ENCODE measurements around the gene ADAMTS8.
A peak's percentile ranks its signal among the peaks of the same experiment; 100 is the strongest.

ADAMTS8 gene

GRCh38 chr11:130431331-130431773, 2.9 kb upstream of the ADAMTS8 start:
- H3K27ac Mint-ChIP-seq: peak overlapping the region in 1 of 3 experiments; percentile 13
- no peaks in the 10 kb centered on the region for H3K36me3 Mint-ChIP-seq (ENCODE audit: low read depth)
- H3K27me3 Mint-ChIP-seq (ENCODE audit: low read depth): peaks cover 41% of the 10 kb centered on the region
- H3K4me3 Mint-ChIP-seq: peak overlapping the region; percentile 31 to 44 (median 38)
- H3K9me3 Mint-ChIP-seq: no peaks in the 10 kb centered on the region
- TF ChIP-seq CTCF (IDR thresholded peaks at IDR 0.05; ENCODE audit: unreplicated experiment in 3 of 3): peak; percentile 56 to 60 (median 60)
- peaks cover 28% of the 10 kb centered on the region for H3K4me1 Mint-ChIP-seq

GRCh38 chr11:130429983-130430382, 1.6 kb upstream of the ADAMTS8 start:
- H3K4me1 Mint-ChIP-seq: peaks cover 18% of the 10 kb centered on the region
- peak overlapping the region in 2 of 3 experiments; percentile 89 to 90 for H3K4me3 Mint-ChIP-seq
- H3K9me3 Mint-ChIP-seq: no peaks in the 10 kb centered on the region
- H3K27me3 Mint-ChIP-seq (ENCODE audit: low read depth): peaks cover 55% of the 10 kb centered on the region
- no peak overlapping the region for H3K27ac Mint-ChIP-seq
- H3K36me3 Mint-ChIP-seq (ENCODE audit: low read depth): no peaks in the 10 kb centered on the region
- no peak for TF ChIP-seq CTCF (IDR thresholded peaks at IDR 0.05; ENCODE audit: unreplicated experiment in 3 of 3)

- H3K4me1 Mint-ChIP-seq: peaks cover 18% of the 10 kb centered on the region
- TF ChIP-seq CTCF (IDR thresholded peaks at IDR 0.05; ENCODE audit: unreplicated experiment in 3 of 3): no peak
- H3K27me3 Mint-ChIP-seq (ENCODE audit: low read depth): peaks cover 63% of the 10 kb centered on the region
- H3K9me3 Mint-ChIP-seq: no peaks in the 10 kb centered on the region
- H3K27ac Mint-ChIP-seq: peak overlapping the region in 1 of 3 experiments; percentile 19
- H3K36me3 Mint-ChIP-seq (ENCODE audit: low read depth): no peaks in the 10 kb centered on the region
- H3K4me3 Mint-ChIP-seq: peak overlapping the region; percentile 89 to 90 (median 89)
These were observed 792 bp upstream of the ADAMTS8 start for GRCh38 chr11:130429120-130429681.

- H3K4me1 Mint-ChIP-seq: peaks cover 18% of the 10 kb centered on the region
- H3K27me3 Mint-ChIP-seq (ENCODE audit: low read depth): peaks cover 70% of the 10 kb centered on the region
- no peak overlapping the region for H3K27ac Mint-ChIP-seq
- H3K36me3 Mint-ChIP-seq (ENCODE audit: low read depth): no peaks in the 10 kb centered on the region
- H3K4me3 Mint-ChIP-seq: peak overlapping the region; percentile 77 to 86 (median 86)
- H3K9me3 Mint-ChIP-seq: no peaks in the 10 kb centered on the region
- TF ChIP-seq CTCF (IDR thresholded peaks at IDR 0.05; ENCODE audit: unreplicated experiment in 3 of 3): peak; percentile 27 to 50 (median 42)
These were observed 661 bp downstream of the ADAMTS8 start for GRCh38 chr11:130427581-130428315.

GRCh38 chr11:130426837-130427341, 1.5 kb downstream of the ADAMTS8 start:
- Mint-ChIP-seq H3K27me3 (ENCODE audit: low read depth) (peaks cover 77% of the 10 kb centered on the region), H3K36me3 (ENCODE audit: low read depth) (no peaks in the 10 kb centered on the region), H3K4me1 (peaks cover 18% of the 10 kb centered on the region), H3K4me3 (peak overlapping the region; percentile 77 to 86 (median 86)), H3K27ac (peak overlapping the region in 2 of 3 experiments; percentile 10 to 21), H3K9me3 (no peaks in the 10 kb centered on the region)
- no peak for TF ChIP-seq CTCF (IDR thresholded peaks at IDR 0.05; ENCODE audit: unreplicated experiment in 3 of 3)
